NT2/D1 (cell line): ENCODE results near the gene PTPN23.

ENCODE experiments used
- SUZ12 ChIP-seq: IDR thresholded peaks from 2 replicates; pipeline ENCODE4 v1.6.1; 2011; ENCODE audit not compliant: insufficient read length, insufficient read depth; ENCODE audit errors: extremely low read depth
- YY1 ChIP-seq: IDR thresholded peaks from 2 replicates; pipeline ENCODE4 v1.6.1; 2011; ENCODE audit not compliant: insufficient read length, insufficient read depth
- ZNF274 ChIP-seq: IDR thresholded peaks from 2 replicates; pipeline ENCODE4 v1.6.1; 2011; ENCODE audit warnings: mild to moderate bottlenecking, low read depth, low read length

- TF ChIP-seq ZNF274 (no peak), YY1 (no peak), SUZ12 (no peak)
Measured at GRCh38 chr3:47362701-47363100, 18.1 kb upstream of the PTPN23 start.
